Neuronal stem cell (in vitro differentiated cells): Measurements from ENCODE around the gene GRIN2D.
"Not testable (repeated sequence)": the region's sequence is repeated elsewhere in the genome, so short reads cannot be mapped to it uniquely, and the experiment has no call there.

ENCODE experiments used
- DNase-seq: peaks from one replicate; pipeline ENCODE4 v3.0.0-alpha.2; 2013; ENCODE audit warnings: low spot score
- H2AFZ ChIP-seq: one replicate; pipeline ENCODE4 v1.6.1; 2013; ENCODE audit warnings: mild to moderate bottlenecking, low read length, inconsistent platforms
- H2AK5ac ChIP-seq: 2 replicates; pipeline ENCODE4 v1.6.1; 2013; ENCODE audit warnings: low read depth, mild to moderate bottlenecking, inconsistent platforms, low read length, moderate library complexity, mixed read lengths
- H2BK120ac ChIP-seq: 2 replicates; pipeline ENCODE4 v1.6.1; 2013; ENCODE audit warnings: low read depth, mild to moderate bottlenecking, inconsistent platforms, low read length, moderate library complexity, mixed read lengths
- H2BK12ac ChIP-seq: one replicate; pipeline ENCODE4 v1.6.1; 2013; ENCODE audit warnings: low read length, inconsistent platforms
- H2BK15ac ChIP-seq: 2 replicates; pipeline ENCODE4 v1.6.1; 2013; ENCODE audit warnings: mild to moderate bottlenecking, low read length, inconsistent platforms, mixed read lengths
- H2BK5ac ChIP-seq: one replicate; pipeline ENCODE4 v1.6.1; 2013; ENCODE audit warnings: inconsistent platforms, mild to moderate bottlenecking, low read length, moderate library complexity
- H3K14ac ChIP-seq: one replicate; pipeline ENCODE4 v1.6.1; 2013; ENCODE audit warnings: low read length, inconsistent platforms
- H3K18ac ChIP-seq: 2 replicates; pipeline ENCODE4 v1.6.1; 2013; ENCODE audit warnings: low read length, inconsistent platforms
- H3K23ac ChIP-seq: 2 replicates; pipeline ENCODE4 v1.6.1; 2013; ENCODE audit warnings: low read depth, mild to moderate bottlenecking, mixed read lengths, low read length, inconsistent platforms; ENCODE audit not compliant: poor library complexity
- H3K27ac ChIP-seq: replicated peaks from 3 replicates; pipeline ENCODE4 v1.5.1; 2013; ENCODE audit warnings: low read length, inconsistent platforms
- H3K27me3 ChIP-seq, 3 experiments: 2 replicates each; pipeline ENCODE4 v1.6.1; 2013; ENCODE audit warnings: low read length in 3 of 3, mild to moderate bottlenecking in 2 of 3, inconsistent platforms in 1 of 3, low read depth in 1 of 3, mixed read lengths in 1 of 3, moderate library complexity in 1 of 3; ENCODE audit not compliant: control insufficient read depth in 3 of 3, insufficient read depth in 3 of 3
- H3K36me3 ChIP-seq, 2 donors: replicated peaks in 1 of 2; 2 replicates each; pipeline ENCODE4 v1.6.1; 2013; ENCODE audit warnings: low read length in 2 of 2; ENCODE audit not compliant: control insufficient read depth in 2 of 2, insufficient read depth in 2 of 2
- H3K4ac ChIP-seq: 2 replicates; pipeline ENCODE4 v1.6.1; 2013; ENCODE audit warnings: inconsistent platforms, mild to moderate bottlenecking, low read length, moderate library complexity
- H3K4me1 ChIP-seq, 2 donors: 1 replicate in 1 of 2; 2 replicates in 1 of 2; pipeline ENCODE4 v1.6.1; 2013; ENCODE audit warnings: low read length in 2 of 2, low read depth in 1 of 2; ENCODE audit not compliant: control insufficient read depth in 2 of 2, insufficient read depth in 1 of 2
- H3K4me2 ChIP-seq: one replicate; pipeline ENCODE4 v1.6.1; 2013; ENCODE audit warnings: mild to moderate bottlenecking, low read length, inconsistent platforms; ENCODE audit not compliant: insufficient read depth, poor library complexity, severe bottlenecking
- H3K4me3 ChIP-seq, 2 donors: 2 replicates each; pipeline ENCODE4 v1.5.1; 2013; ENCODE audit warnings: low read length in 2 of 2, mild to moderate bottlenecking in 2 of 2, inconsistent platforms in 1 of 2, moderate library complexity in 1 of 2
- H3K79me1 ChIP-seq: one replicate; pipeline ENCODE4 v1.6.1; 2013; ENCODE audit warnings: low read depth, mild to moderate bottlenecking, inconsistent platforms, low read length, moderate library complexity
- H3K9ac ChIP-seq: one replicate; pipeline ENCODE4 v1.6.1; 2013; ENCODE audit warnings: mild to moderate bottlenecking, low read depth, low read length, inconsistent platforms; ENCODE audit not compliant: poor library complexity
- H3K9me3 ChIP-seq, 2 donors: replicated peaks in 1 of 2; 2 replicates each; pipeline versions ENCODE3 to v1.6.1; 2013; ENCODE audit warnings: low read length in 2 of 2, mild to moderate bottlenecking in 2 of 2, inconsistent platforms in 1 of 2, low read depth in 1 of 2, mixed read lengths in 1 of 2, moderate library complexity in 1 of 2; ENCODE audit not compliant: control insufficient read depth in 2 of 2, insufficient read depth in 1 of 2
- H4K8ac ChIP-seq: one replicate; pipeline ENCODE4 v1.6.1; 2013; ENCODE audit warnings: low read depth, mild to moderate bottlenecking, inconsistent platforms, low read length, moderate library complexity
- H4K91ac ChIP-seq: one replicate; pipeline ENCODE4 v1.6.1; 2013; ENCODE audit warnings: low read length, low read depth, mild to moderate bottlenecking, inconsistent platforms; ENCODE audit not compliant: poor library complexity
- WGBS, 2 donors: extraction: QIAGEN DNeasy Blood & Tissue Kit; methylation state at CpG; one replicate each; pipeline ENCODE4 v1.1.7; 2013; ENCODE audit warnings: missing lambda C conversion rate in 2 of 2, mixed read lengths in 1 of 2; ENCODE audit not compliant: insufficient read length in 2 of 2, insufficient replicate concordance in 1 of 2; ENCODE audit errors: extremely low coverage in 2 of 2; 5-methylcytosine and 5-hydroxymethylcytosine counted together

Gene GRIN2D

DNA sequence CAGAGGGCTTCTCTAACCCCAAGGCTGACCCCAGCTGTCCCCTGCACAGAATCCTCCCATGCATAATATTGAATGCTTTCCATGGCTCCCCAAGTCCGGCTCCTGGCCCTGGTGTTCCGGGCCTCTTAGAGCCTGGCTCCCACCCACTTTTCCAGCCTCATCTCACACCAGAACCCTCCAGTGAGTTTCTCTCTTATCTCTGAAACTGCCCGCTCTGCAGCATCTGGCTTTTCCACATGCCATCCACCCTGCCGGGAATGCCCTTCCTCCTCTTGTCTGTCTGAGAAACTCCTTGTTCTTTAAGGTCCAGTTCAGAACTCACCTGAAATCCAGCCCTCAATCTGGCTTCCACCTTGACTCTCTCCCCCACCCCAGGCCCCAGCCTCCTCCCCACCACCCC, 22.5 kb upstream of the GRIN2D start:
- H3K27ac ChIP-seq, result no peak overlapping the region

DNA sequence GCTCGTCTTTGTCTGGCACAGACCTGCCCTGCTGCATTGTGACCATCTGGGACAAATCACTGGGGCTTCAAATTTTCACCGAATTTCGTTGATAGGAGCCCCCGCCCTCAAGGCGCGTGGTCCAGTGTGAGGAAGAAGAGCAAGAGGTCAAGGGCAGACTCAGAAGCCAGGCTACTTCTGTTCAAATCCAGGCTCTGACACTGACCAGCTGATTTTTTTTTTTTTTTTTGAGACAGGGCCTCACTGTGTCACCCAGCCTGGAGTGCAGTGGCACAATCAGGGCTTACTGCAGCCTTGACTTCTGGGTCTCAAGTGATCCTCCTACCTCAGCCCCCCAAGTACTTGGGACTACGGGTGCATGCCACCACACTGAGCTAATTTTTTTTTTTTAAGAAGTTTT, 22.1 kb upstream of the GRIN2D start:
- H2BK15ac ChIP-seq, result no peak overlapping the region
- H3K14ac ChIP-seq, result no peak overlapping the region
- H3K4me1 ChIP-seq, result peaks cover 2 to 3% of the 10 kb centered on the region in 2 donors
- no peak overlapping the region for H3K18ac ChIP-seq
- no peak overlapping the region for H3K4ac ChIP-seq
- WGBS, 2 donors, result no CpG with 5 or more reads among the region's 7 CpGs
- H4K8ac ChIP-seq, result no peak overlapping the region
- no peak overlapping the region for H3K23ac ChIP-seq
- H2AK5ac ChIP-seq, result no peak overlapping the region
- H2AFZ ChIP-seq, result no peak overlapping the region
- H3K4me3 ChIP-seq, result no peak overlapping the region
- H3K9me3 ChIP-seq, result no peaks in the 10 kb centered on the region
- H2BK5ac ChIP-seq, result no peak overlapping the region
- no peak overlapping the region for H2BK120ac ChIP-seq
- no peak overlapping the region for H2BK12ac ChIP-seq
- no peak for DNase-seq
- H3K9ac ChIP-seq, result no peak overlapping the region
- H3K27me3 ChIP-seq, result peaks cover 0 to 25% (median 0%) of the 10 kb centered on the region in 3 experiments
- no peak overlapping the region for H3K4me2 ChIP-seq
- no peaks in the 10 kb centered on the region for H3K79me1 ChIP-seq
- H3K36me3 ChIP-seq, result peaks cover 0 to 2% of the 10 kb centered on the region in 2 donors
- no peak overlapping the region for H3K27ac ChIP-seq
- H4K91ac ChIP-seq, result no peak overlapping the region

More for the DNA sequence above, 22.5 kb upstream of the GRIN2D start:
- no peak overlapping the region for H2BK120ac ChIP-seq
- no peak overlapping the region for H3K14ac ChIP-seq
- WGBS, 2 donors, result no CpG with 5 or more reads among the region's 4 CpGs
- H2AFZ ChIP-seq, result no peak overlapping the region
- no peaks in the 10 kb centered on the region for H3K79me1 ChIP-seq
- H3K23ac ChIP-seq, result no peak overlapping the region
- H3K27me3 ChIP-seq, result peaks cover 0 to 25% (median 0%) of the 10 kb centered on the region in 3 experiments
- H2BK12ac ChIP-seq, result no peak overlapping the region
- no peak overlapping the region for H3K18ac ChIP-seq
- peaks cover 2 to 3% of the 10 kb centered on the region in 2 donors for H3K4me1 ChIP-seq
- H4K8ac ChIP-seq, result no peak overlapping the region
- H3K9ac ChIP-seq, result no peak overlapping the region
- no peak for DNase-seq
- no peak overlapping the region for H3K4ac ChIP-seq
- H3K36me3 ChIP-seq, result peaks cover 0 to 2% of the 10 kb centered on the region in 2 donors
- H2AK5ac ChIP-seq, result no peak overlapping the region
- H2BK15ac ChIP-seq, result no peak overlapping the region
- H2BK5ac ChIP-seq, result no peak overlapping the region
- H3K9me3 ChIP-seq, result no peaks in the 10 kb centered on the region
- H3K4me3 ChIP-seq, result no peak overlapping the region
- no peak overlapping the region for H4K91ac ChIP-seq
- no peak overlapping the region for H3K4me2 ChIP-seq

DNA sequence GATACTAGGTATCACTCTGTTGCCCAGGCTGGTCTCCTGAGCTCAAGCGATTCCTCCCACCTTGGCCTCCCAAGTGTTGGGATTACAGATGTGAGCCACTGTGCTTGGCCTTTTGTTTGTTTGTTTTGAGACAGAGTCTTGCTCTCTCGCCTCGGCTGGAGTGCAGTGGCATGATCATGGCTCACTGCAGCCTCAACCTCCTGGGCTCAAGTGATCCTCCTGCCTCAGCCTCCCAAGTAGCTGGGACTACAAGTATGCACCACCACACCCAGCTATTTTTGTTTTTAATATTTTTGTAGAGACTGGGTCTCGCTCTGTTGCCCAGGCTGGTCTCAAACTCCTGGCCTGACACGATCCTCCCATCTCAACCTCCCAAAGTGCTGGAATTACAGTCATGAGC, 21.7 kb upstream of the GRIN2D start:
- not testable (repeated sequence) for H2AK5ac ChIP-seq, DNase-seq, H3K36me3 ChIP-seq, H3K4me1 ChIP-seq, H3K14ac ChIP-seq, H3K4ac ChIP-seq, H2BK5ac ChIP-seq, H3K79me1 ChIP-seq, H4K8ac ChIP-seq, H2BK12ac ChIP-seq, H2BK15ac ChIP-seq, H3K4me3 ChIP-seq, H2AFZ ChIP-seq, H3K9me3 ChIP-seq, H3K4me2 ChIP-seq, H3K23ac ChIP-seq, H3K18ac ChIP-seq, H3K27ac ChIP-seq, H3K9ac ChIP-seq, H4K91ac ChIP-seq, H2BK120ac ChIP-seq
- H3K27me3 ChIP-seq, result peaks cover 0 to 25% (median 0%) of the 10 kb centered on the region in 3 experiments
- WGBS, 2 donors, result no CpG with 5 or more reads among the region's 5 CpGs

DNA sequence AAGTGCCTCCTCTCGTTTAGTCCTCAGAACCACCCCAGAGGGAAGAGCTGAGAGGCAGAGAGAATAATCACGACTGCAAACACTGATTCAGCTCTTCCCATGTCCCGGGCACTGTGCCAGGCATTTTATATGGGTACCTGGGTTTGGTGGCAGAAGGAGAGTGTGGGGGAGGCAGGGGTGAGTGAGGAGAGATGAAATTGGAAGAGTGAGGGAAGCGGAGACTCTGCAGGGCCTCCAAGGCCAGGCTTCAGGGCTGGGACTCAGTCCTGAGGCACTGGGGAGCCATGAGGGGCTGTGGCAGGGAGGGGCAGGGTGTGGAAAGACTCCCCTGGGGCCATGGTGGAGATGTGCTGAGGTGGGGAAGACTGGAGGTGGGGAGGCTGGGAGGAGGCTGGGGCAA, 20.6 kb upstream of the GRIN2D start:
- Histone ChIP-seq H3K27me3 (peaks cover 0 to 20% (median 0%) of the 10 kb centered on the region in 3 experiments), H2AK5ac (peak overlapping the region; percentile 33), H3K4ac (no peak overlapping the region), H4K91ac (no peak overlapping the region), H3K9me3 (no peaks in the 10 kb centered on the region), H2BK15ac (peak overlapping the region; percentile 62), H3K4me2 (no peak overlapping the region), H3K9ac (peak overlapping the region; percentile 30), H2AFZ (peak overlapping the region; percentile 77), H3K23ac (no peak overlapping the region), H3K4me3 (no peak overlapping the region), H4K8ac (no peak overlapping the region), H3K79me1 (no peaks in the 10 kb centered on the region), H3K36me3 (peaks cover 0 to 2% of the 10 kb centered on the region in 2 donors), H3K27ac (no peak overlapping the region), H3K18ac (peak overlapping the region; percentile 86), H3K4me1 (peaks cover 2 to 3% of the 10 kb centered on the region in 2 donors), H2BK12ac (peak overlapping the region; percentile 65), H2BK5ac (no peak overlapping the region), H3K14ac (peak overlapping the region; percentile 58), H2BK120ac (peak overlapping the region; percentile 65)
- no peak for DNase-seq
- WGBS, 2 donors, result no CpG with 5 or more reads among the region's 4 CpGs
